PFSK-1 (cell line): ENCODE data around the gene CREB3.

Experiments used
- POLR2AphosphoS5 ChIP-seq: IDR thresholded peaks from 2 replicates; pipeline ENCODE4 v1.6.1; 2012; ENCODE audit warnings: low read depth, mild to moderate bottlenecking, control low read depth, low read length, moderate library complexity
- TF ChIP-seq, protein P1 (sequence below), 2 experiments: IDR thresholded peaks; 2 replicates each; pipeline versions ENCODE4 v1.6.1 to v1.8.0; 2011 to 2012; ENCODE audit warnings: low read depth in 2 of 2, low read length in 2 of 2, control low read depth in 1 of 2, inconsistent platforms in 1 of 2, mild to moderate bottlenecking in 1 of 2, moderate library complexity in 1 of 2; ENCODE audit not compliant: insufficient read depth in 1 of 2

DNA sequence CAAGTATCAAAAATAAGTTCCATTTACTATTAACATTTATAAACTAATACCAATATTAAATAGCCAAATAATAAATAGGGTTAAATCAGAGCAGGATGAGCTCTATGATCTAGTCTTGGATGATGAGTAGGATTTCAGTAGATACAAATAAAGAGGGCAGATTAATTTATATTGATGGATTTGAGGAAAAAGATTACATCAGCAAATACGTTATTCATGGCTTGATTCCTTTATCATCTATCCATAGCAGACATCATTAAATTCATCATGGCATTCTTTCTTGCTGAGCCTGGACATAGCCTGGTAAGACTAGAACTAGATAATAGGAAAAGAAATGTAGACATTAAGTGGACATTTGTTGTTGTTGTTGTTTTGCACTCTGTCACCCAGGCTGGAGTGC is 35.0 kb downstream of the CREB3 start:
- TF ChIP-seq POLR2AphosphoS5 = no peak
- TF ChIP-seq, protein P1, sequence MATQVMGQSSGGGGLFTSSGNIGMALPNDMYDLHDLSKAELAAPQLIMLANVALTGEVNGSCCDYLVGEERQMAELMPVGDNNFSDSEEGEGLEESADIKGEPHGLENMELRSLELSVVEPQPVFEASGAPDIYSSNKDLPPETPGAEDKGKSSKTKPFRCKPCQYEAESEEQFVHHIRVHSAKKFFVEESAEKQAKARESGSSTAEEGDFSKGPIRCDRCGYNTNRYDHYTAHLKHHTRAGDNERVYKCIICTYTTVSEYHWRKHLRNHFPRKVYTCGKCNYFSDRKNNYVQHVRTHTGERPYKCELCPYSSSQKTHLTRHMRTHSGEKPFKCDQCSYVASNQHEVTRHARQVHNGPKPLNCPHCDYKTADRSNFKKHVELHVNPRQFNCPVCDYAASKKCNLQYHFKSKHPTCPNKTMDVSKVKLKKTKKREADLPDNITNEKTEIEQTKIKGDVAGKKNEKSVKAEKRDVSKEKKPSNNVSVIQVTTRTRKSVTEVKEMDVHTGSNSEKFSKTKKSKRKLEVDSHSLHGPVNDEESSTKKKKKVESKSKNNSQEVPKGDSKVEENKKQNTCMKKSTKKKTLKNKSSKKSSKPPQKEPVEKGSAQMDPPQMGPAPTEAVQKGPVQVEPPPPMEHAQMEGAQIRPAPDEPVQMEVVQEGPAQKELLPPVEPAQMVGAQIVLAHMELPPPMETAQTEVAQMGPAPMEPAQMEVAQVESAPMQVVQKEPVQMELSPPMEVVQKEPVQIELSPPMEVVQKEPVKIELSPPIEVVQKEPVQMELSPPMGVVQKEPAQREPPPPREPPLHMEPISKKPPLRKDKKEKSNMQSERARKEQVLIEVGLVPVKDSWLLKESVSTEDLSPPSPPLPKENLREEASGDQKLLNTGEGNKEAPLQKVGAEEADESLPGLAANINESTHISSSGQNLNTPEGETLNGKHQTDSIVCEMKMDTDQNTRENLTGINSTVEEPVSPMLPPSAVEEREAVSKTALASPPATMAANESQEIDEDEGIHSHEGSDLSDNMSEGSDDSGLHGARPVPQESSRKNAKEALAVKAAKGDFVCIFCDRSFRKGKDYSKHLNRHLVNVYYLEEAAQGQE (IDR thresholded peaks at IDR 0.05; ENCODE audit: insufficient read depth in 1 of 2, low read depth in 2 of 2, low read length in 2 of 2) = no peak
